ENCODE data around the gene CACNA1S. TPM values are rescaled to one million over a fixed set of nuclear protein-coding genes. Genes with fewer than 3 reads are reported as not detected.

CACNA1S gene
- total RNA-seq, 1 donor from 2014 or later: not detected

GRCh38 chr1:201038186-201038876 lies 73.9 kb downstream of the CACNA1S start:
- intact Hi-C loops (cut with micrococcal nuclease): no loop called here

DNA sequence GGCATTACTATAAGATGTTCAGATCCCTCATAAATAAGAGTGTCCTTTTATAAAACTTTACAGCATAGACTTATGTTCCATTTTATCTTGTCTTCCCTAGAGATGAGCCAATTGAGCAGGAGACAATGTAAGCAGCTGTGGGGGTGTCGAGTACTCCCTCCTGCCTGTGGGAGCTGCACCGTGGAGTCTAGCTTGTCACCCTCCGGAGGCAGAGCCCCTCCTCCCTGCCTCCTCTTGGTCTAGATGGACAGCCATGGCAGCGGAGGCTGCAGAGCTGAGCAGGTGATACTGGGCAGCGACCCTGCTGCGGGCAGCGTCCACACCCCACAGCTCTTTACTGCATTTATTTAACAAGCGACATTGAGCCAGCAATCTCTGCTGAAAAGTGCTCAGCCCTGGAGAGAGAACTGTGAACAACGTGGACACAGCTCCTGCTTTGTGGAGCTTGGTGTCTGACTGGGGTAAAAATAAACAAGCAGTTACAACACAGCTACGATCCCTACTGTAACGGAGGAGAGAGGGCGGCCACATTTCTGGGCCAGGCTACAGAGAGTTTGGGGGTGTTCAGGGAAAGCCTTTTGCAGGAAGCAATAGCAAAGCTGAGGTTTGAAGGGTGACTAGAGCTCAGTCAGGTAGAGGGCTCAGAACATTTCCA lies 75.9 kb downstream of the CACNA1S start:
- intact Hi-C loops (cut with micrococcal nuclease): no loop called here

GRCh38 chr1:201034671-201035070 lies 77.6 kb downstream of the CACNA1S start:
- intact Hi-C loops (cut with micrococcal nuclease): no loop called here

DNA sequence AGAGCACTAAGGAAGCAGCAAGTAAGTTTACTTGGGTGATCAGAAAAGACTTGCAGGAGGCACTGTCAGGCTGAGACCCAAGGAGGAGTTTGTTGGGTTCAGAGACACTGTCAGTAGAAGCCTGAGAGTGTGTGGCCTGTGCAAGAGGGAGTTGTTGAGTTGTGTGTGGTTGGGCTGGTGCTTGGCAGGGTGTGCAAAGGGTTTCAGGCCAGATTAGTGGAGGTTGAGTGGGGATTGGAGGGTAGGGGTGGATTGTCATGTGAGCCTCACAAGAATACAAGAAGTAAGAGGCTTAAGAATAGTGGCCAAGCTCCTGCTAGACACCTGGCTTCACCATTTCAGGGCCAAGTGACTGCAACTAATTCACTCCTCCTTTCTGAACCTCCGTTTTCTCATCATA lies 79.8 kb downstream of the CACNA1S start:
- intact Hi-C loops (cut with micrococcal nuclease): no loop called here

DNA sequence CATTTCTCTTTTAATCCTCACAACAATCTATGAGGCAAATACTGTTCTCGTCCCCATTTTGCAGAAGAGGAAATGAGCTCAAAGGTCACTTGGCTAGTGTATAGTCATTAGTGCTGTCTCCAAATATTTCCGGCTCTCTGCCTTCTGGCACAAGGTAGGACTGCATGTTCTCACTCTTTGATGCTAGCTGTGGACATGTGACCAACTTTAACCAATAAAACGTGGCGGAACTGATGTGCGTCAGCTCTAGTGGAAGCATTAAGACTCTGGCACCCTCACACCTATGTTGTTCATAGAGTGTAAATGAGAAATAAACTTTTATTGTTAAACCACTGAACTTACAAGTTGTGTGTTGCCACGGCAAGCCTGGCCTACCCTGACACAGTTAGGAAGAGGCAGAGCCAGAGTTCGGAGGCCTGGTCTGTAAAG lies 83.8 kb downstream of the CACNA1S start:
- intact Hi-C loops (cut with micrococcal nuclease): no loop called here

- intact Hi-C loops (cut with micrococcal nuclease): no loop called here
Observed at GRCh38 chr1:201026836-201027235, 85.4 kb downstream of the CACNA1S start.

- intact Hi-C loops (cut with micrococcal nuclease): no loop called here
Observed at GRCh38 chr1:201026234-201026633, 86.0 kb downstream of the CACNA1S start.

- intact Hi-C loops (cut with micrococcal nuclease): loop anchor here (1.0 kb wide), 1 partner anchor 18 kb away; no protein-coding TSS in a partner anchor
Observed at GRCh38 chr1:201025571-201026002, 86.6 kb downstream of the CACNA1S start.

DNA sequence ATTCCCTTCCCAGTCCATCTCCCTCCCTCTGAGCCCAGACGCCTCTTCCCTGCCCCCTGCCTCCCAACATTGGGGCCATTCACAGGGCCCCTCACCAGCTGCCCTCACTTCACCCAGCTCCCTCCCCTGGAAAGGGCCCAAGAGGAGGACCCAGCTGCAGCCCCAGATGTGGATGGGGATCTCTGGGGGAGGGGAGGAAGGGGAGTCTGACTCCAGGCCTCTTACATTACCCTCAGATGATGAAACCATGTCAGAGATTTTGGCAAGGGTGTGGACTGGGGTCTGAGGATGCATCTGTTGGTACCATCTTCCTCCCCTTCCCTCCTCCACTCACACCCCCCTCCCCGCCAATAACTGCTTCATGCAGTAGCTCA lies 87.6 kb downstream of the CACNA1S start:
- intact Hi-C loops (cut with micrococcal nuclease): loop anchor here (5.0 kb wide), 4 partner anchors 117 to 933 kb away; partner anchors contain the start of genes CSRP1, TIMM17A and ZNF281

DNA sequence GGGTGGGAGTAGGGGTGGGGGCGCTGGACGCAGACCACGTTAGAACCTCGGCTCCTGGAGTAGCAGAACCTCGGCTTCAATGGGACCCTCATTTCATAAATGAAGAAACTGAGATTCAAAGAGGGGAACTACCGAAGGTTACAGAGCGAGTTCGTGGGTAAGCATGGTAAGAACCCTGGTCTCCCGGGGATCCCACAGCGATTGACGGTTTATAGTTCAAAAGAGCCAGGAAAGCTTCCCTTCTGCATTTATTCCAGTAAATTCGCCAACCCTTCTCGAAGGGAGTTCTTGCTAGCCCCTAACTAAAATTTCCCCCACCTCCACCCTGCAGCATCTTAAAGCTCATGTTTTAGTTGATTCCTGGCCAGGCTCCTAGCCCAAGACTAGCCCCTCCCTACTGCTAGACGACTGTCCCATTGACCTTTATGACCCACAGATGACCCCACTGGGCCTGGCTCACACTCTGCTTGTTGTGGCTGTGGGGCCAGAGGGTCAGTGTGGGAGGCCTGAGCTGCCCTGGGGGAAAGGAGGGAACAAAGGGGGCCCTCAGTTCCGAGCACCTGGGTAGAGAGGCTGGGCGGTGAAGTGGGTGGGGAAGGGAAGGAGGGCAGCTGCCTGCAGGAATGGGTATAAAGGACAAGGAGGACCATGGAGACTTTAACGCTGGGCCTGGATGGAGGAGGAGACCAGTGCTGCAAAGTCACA lies 88.2 kb downstream of the CACNA1S start:
- intact Hi-C loops (cut with micrococcal nuclease): loop anchor here (1.0 to 5.0 kb wide), 10 partner anchors 9 to 933 kb away; partner anchors contain the start of genes CSRP1, KIF14, TIMM17A and TMEM9

GRCh38 chr1:201023517-201023902 lies 88.7 kb downstream of the CACNA1S start, which contains the start of gene KIF21B:
Gene KIF21B (minus strand): TSS chr1:201023714. CDS start chr1:201023383, 331 bp downstream.
- intact Hi-C loops (cut with micrococcal nuclease): loop anchor here (1.0 to 5.0 kb wide), 10 partner anchors 8 to 934 kb away; partner anchors contain the start of genes CSRP1, KIF14, TIMM17A and TMEM9

GRCh38 chr1:201022820-201023516 lies 89.3 kb downstream of the CACNA1S start:
- intact Hi-C loops (cut with micrococcal nuclease): loop anchor here (1.0 to 5.0 kb wide), 10 partner anchors 8 to 934 kb away; partner anchors contain the start of genes CSRP1, KIF14, TIMM17A and TMEM9

DNA sequence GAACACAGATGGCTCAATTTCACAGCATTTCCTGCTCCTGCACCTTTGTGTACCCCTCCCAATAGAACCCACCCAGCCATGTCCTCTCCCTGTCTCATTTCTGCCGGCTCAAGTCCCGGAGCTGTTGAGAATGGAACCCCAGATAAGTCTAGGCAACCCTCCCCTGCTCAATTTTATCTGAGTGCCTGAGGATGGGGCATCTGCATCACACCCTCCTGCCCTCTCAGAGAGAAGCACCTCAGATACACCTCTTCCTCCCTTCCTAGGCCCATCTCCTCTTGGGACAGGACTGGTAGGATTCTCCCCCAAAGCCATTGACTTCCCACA lies 89.8 kb downstream of the CACNA1S start:
- intact Hi-C loops (cut with micrococcal nuclease): loop anchor here (2.0 to 5.0 kb wide), 5 partner anchors 115 to 935 kb away; partner anchors contain the start of genes CSRP1, TIMM17A and ZNF281

DNA sequence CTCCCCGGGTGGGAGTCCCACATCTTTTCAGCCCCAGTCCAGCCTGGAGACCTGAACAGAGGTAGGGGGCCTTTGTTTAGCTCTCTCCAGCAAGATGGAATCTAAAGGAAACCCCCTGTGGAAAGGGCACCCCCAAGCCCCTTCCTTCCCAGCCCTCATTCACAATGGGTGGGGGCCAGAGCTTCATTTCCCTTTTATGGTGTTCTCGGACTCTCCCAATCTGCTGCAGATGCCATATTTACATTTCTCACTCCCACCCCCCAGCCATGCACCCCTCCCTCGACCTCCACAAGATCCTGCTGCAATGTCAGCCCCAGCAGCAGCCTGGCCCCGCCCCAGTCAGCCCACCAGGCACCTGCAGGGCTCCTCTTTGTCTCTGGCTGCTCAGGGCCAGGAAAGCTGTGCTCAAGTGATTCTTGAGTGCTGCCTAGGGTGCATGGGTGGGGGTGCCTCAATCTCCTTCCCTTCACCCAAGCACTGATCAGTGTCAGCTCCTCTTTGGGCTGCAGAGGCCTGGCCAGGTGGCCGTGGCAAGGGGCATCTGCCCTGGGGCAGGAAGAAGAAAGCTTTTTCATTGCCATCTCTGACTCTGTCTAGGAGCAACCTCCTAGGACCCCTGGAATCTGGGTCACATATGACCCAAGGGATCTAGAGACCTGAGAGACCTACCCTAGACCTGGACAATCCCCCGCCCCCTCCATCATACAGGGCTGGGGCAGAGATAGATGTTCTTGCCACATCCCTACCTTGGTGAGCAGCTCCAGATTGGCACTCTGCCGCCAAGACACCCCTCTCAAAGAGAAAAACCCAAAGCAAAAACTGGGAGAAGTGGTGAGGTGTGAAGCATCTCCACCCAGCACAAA lies 90.4 kb downstream of the CACNA1S start:
- intact Hi-C loops (cut with micrococcal nuclease): loop anchor here (2.0 to 5.0 kb wide), 6 partner anchors 49 to 935 kb away; partner anchors contain the start of genes CSRP1, TIMM17A and ZNF281

DNA sequence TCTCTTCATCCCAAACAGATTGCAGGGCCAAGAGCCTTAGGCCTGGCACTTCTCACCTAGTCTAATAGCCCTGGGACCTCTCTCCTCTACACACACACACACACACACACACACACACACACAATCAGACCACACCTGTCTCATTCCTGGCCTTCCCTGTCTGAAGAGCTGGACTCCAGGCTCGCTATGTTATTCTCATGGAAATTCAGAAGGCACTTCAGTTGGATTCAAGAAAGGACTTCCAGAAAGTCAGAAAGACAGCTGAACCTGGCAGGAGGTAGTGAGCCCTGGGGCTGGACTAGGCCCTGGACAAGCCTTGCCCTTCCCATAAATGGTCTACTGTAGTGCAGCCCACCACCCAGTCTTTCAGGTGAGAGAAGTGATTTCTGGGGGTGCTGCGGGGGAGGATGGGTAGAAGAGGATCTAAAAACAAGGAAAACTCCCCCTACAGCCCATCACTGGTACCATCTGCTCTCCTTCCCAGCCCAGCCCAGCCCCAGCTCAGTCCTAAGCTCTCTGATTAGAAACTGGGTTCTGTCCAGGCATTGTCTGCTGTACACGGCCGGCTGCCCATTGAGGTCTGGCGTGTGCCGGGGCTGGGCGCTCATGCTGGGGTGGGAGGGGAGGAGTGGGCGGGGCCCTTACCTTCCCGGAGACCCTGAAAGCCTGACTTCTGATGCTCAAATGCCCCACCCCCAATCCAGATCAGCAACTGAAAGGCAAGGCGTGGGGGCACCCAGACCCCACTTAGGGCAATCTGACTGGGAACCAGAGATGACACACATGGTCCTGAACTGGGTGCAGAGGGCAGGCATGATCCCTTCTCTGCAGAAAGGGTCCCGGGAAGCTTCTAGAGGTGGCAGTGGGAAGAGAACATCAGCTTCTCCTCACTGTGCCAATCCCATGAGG lies 91.3 kb downstream of the CACNA1S start:
- intact Hi-C loops (cut with micrococcal nuclease): loop anchor here (2.0 to 5.0 kb wide), 5 partner anchors 48 to 936 kb away; partner anchors contain the start of genes CSRP1, TIMM17A and ZNF281

DNA sequence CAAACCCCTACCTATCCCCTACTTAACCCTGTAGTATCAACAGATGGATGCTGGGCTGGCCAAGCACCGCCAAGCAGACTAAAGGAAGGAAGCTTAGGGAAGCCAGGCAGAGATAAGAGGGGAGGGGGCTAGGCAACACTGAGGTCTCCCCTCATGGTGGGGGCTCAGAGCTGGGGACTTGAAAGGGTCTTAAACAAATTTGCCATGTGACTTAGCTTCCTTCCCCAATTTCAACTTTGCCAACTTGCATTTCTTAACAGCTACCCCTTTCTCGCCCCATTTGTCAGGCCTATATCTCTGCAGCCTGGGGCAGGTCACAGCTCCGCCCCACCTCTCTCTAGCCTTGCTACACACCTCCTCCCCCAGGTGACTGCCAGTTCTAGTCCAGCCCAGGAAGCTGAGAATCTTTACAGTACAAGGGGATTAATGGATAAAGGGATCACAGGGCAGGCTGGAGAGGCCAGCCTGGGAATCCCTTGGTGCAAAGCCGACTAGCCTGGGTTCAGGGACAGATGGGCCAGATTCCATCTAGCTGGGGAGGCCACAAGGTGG lies 92.1 kb downstream of the CACNA1S start:
- intact Hi-C loops (cut with micrococcal nuclease): loop anchor here (2.0 to 5.0 kb wide), 5 partner anchors 47 to 937 kb away; partner anchors contain the start of genes CSRP1, TIMM17A and ZNF281

- intact Hi-C loops (cut with micrococcal nuclease): loop anchor here (1.0 to 5.0 kb wide), 6 partner anchors 131 to 809 kb away; partner anchors contain the start of genes CAMSAP2, IPO9 and TMEM9
Observed at GRCh38 chr1:201019321-201019977, 92.8 kb downstream of the CACNA1S start.

GRCh38 chr1:201017828-201018163 lies 94.4 kb downstream of the CACNA1S start:
- intact Hi-C loops (cut with micrococcal nuclease): loop anchor here (2.0 to 5.0 kb wide), 5 partner anchors 129 to 811 kb away; partner anchors contain the start of genes CAMSAP2 and IPO9
